ENCODE results near the gene ELOB. TPM values are rescaled to one million over a fixed set of nuclear protein-coding genes. Genes with fewer than 3 reads are reported as not detected.

ELOB gene
- total and polyA plus RNA-seq, 3 experiments from 2014 or later = 274 to 338 (median 322) TPM

GRCh38 chr16:2814551-2815298 lies 37.6 kb upstream of the ELOB start:
- H3K27me3 Mint-ChIP-seq = peaks cover 6 to 24% of the 10 kb centered on the region in 2 donors
- H3K36me3 Mint-ChIP-seq = peaks cover 0 to 2% (median 0%) of the 10 kb centered on the region in 3 donors
- Histone ChIP-seq H3K27ac (ENCODE audit: low read depth, low read length) (no peak overlapping the region), H3K36me3 (ENCODE audit: insufficient read depth, low read length) (no peaks in the 10 kb centered on the region), H3K9me3 (ENCODE audit: low read length) (no peaks in the 10 kb centered on the region), H3K27me3 (ENCODE audit: insufficient read depth, low read length, poor library complexity, severe bottlenecking) (peaks cover 8% of the 10 kb centered on the region), H3K4me1 (ENCODE audit: insufficient read depth, low read length) (no peaks in the 10 kb centered on the region), H3K4me3 (ENCODE audit: low read length) (no peak overlapping the region)
- H3K4me3 Mint-ChIP-seq = no peak overlapping the region
- no peak overlapping the region for H3K27ac Mint-ChIP-seq
- H3K4me1 Mint-ChIP-seq = peaks cover 0 to 2% (median 0%) of the 10 kb centered on the region in 3 donors
- peak in 1 of 5 donors; percentile 36 for DNase-seq
- no peaks in the 10 kb centered on the region for H3K9me3 Mint-ChIP-seq
- POLR2A ChIA-PET = no interaction called here
- CTCF ChIA-PET = no interaction called here

- H3K27me3 ChIP-seq (ENCODE audit: insufficient read depth, low read length, poor library complexity, severe bottlenecking) = peaks cover 8% of the 10 kb centered on the region
- Mint-ChIP-seq H3K9me3 (peaks cover 0 to 3% (median 0%) of the 10 kb centered on the region in 5 donors), H3K36me3 (peaks cover 0 to 5% (median 2%) of the 10 kb centered on the region in 3 donors), H3K4me1 (peaks cover 0 to 2% (median 0%) of the 10 kb centered on the region in 3 donors), H3K4me3 (no peak overlapping the region), H3K27ac (no peak overlapping the region), H3K27me3 (peaks cover 9 to 32% of the 10 kb centered on the region in 2 donors)
- ChIA-PET CTCF (no interaction called here), POLR2A (interaction anchor here (0.6 kb wide), 1 partner anchor 117 kb away, joined by 5 read pairs; no protein-coding TSS in a partner anchor)
- H3K4me3 ChIP-seq (ENCODE audit: low read length) = no peak overlapping the region
- H3K36me3 ChIP-seq (ENCODE audit: insufficient read depth, low read length) = no peaks in the 10 kb centered on the region
- peak in 1 of 5 donors; percentile 21 for DNase-seq
- no peaks in the 10 kb centered on the region for H3K9me3 ChIP-seq (ENCODE audit: low read length)
- no peaks in the 10 kb centered on the region for H3K4me1 ChIP-seq (ENCODE audit: insufficient read depth, low read length)
- no peak overlapping the region for H3K27ac ChIP-seq (ENCODE audit: low read depth, low read length)
These were observed 36.7 kb upstream of the ELOB start for GRCh38 chr16:2813771-2814221.

DNA sequence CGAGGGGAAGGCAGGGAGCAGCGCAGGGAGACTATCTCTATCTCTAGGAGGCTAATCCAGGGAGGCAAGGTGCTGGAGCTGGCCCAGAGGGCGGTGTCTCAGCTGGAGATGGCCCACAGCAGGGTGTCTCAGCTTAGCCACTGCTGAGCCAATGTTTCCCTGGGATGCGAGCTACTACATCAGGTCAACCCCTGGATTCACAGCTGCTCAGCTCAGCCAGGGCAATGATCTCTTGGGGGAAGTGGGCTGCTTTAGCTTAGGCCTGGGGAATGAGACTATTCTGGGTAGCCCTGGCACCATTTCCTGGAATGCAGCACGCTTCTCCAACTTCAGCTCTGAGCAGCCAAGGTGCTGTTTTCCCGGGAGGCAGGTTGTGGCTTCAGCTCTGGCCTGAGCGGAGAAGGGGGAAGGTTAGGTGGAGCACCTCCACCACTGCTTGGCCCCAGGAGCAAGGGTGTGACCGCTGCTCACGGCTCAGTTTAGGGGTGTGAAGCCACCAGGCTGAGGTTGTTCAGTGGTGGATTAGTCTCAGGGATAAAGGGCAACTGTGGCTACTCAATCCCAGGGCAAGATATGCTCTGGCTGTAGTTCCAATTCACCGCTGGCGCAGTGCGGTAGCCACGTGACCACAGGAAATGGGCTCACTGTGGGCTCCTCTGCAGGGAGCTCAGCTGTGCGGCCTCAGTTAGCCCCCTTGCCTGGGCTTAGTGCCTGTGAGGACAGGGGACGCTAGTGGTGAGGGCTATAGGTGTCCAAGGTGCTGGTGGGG lies 34.8 kb upstream of the ELOB start:
- ChIA-PET POLR2A (interaction anchor here (0.5 kb wide), 1 partner anchor 39 kb away, joined by 3 read pairs; no protein-coding TSS in a partner anchor), CTCF (interaction anchor here (1.1 kb wide), 1 partner anchor 11 kb away, joined by 3 read pairs; no protein-coding TSS in a partner anchor)
- Mint-ChIP-seq H3K27me3 (peaks cover 9 to 44% of the 10 kb centered on the region in 2 donors), H3K36me3 (peaks cover 0 to 6% (median 2%) of the 10 kb centered on the region in 3 donors), H3K27ac (no peak overlapping the region), H3K9me3 (peaks cover 0 to 3% (median 0%) of the 10 kb centered on the region in 5 donors), H3K4me3 (no peak overlapping the region), H3K4me1 (no peaks in the 10 kb centered on the region)
- H3K4me1 ChIP-seq (ENCODE audit: insufficient read depth, low read length) = no peaks in the 10 kb centered on the region
- H3K4me3 ChIP-seq (ENCODE audit: low read length) = no peak overlapping the region
- H3K27me3 ChIP-seq (ENCODE audit: insufficient read depth, low read length, poor library complexity, severe bottlenecking) = peaks cover 8% of the 10 kb centered on the region
- no peaks in the 10 kb centered on the region for H3K36me3 ChIP-seq (ENCODE audit: insufficient read depth, low read length)
- H3K9me3 ChIP-seq (ENCODE audit: low read length) = no peaks in the 10 kb centered on the region
- peak in 1 of 5 donors; percentile 38 for DNase-seq
- no peak overlapping the region for H3K27ac ChIP-seq (ENCODE audit: low read depth, low read length)

DNA sequence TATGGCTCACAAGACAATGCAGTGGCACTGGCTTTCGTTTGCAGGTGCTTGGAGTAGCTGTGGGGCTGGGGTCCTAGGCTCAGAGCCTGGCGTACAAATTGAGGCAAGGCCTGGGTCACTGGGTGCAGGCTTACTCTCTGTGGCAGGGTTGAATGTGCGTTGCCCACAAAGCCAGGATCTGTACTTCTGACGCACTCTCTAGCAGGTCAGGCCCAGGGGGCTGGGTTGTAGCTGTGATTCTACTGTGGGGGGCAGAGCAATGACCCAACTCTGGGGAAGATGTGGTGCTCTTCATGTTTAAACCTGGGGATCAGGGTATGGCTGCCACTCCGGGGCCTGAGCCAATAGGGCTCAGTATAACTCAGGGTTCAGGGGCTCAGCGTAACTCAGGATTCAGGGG lies 33.6 kb upstream of the ELOB start:
- Mint-ChIP-seq H3K4me3 (no peak overlapping the region), H3K36me3 (peaks cover 0 to 6% (median 2%) of the 10 kb centered on the region in 3 donors), H3K27me3 (peaks cover 9 to 53% of the 10 kb centered on the region in 2 donors), H3K4me1 (no peaks in the 10 kb centered on the region), H3K9me3 (peaks cover 0 to 3% (median 0%) of the 10 kb centered on the region in 5 donors), H3K27ac (no peak overlapping the region)
- Histone ChIP-seq H3K4me3 (ENCODE audit: low read length) (no peak overlapping the region), H3K36me3 (ENCODE audit: insufficient read depth, low read length) (no peaks in the 10 kb centered on the region), H3K27me3 (ENCODE audit: insufficient read depth, low read length, poor library complexity, severe bottlenecking) (peaks cover 8% of the 10 kb centered on the region), H3K27ac (ENCODE audit: low read depth, low read length) (no peak overlapping the region), H3K4me1 (ENCODE audit: insufficient read depth, low read length) (no peaks in the 10 kb centered on the region), H3K9me3 (ENCODE audit: low read length) (no peaks in the 10 kb centered on the region)
- ChIA-PET CTCF (no interaction called here), POLR2A (no interaction called here)
- DNase-seq = peak in 1 of 5 donors; percentile 9

DNA sequence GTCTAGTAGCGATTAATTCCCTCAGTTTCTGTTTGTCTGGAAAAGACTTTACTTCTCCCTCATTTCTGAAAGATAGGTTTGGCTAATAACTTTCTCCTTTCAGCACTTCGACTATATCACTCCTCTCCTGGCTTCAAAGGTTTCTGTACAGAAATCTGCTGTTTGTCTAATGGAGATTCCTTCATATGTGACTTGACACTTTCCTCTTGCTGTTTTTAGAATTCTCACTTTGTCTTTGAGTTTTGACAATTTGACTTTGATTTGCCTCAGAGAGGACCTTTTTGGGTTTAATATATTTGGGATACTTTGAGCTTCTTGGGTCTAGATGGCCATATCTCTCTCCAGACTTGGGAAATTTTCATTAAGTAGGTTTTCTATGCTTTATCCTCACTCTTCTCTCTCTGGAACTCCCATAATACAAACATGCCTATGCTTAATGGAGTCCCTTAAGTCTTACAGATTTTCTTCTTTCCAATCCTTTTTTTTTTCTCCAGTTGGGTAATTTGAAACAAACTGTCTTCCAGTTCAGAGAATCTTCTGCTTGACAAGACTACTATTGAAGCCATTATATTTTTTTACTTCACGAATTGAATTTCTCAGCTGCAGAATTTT lies 32.2 kb upstream of the ELOB start:
- ChIA-PET POLR2A (no interaction called here), CTCF (no interaction called here)
- peaks cover 8% of the 10 kb centered on the region for H3K27me3 ChIP-seq (ENCODE audit: insufficient read depth, low read length, poor library complexity, severe bottlenecking)
- Mint-ChIP-seq H3K36me3 (peaks cover 0 to 6% (median 2%) of the 10 kb centered on the region in 3 donors), H3K9me3 (peaks cover 0 to 3% (median 2%) of the 10 kb centered on the region in 5 donors), H3K27me3 (peaks cover 13 to 58% of the 10 kb centered on the region in 2 donors), H3K4me1 (no peaks in the 10 kb centered on the region), H3K27ac (no peak overlapping the region), H3K4me3 (no peak overlapping the region)
- H3K36me3 ChIP-seq (ENCODE audit: insufficient read depth, low read length) = no peaks in the 10 kb centered on the region
- DNase-seq = no peak
- no peak overlapping the region for H3K4me3 ChIP-seq (ENCODE audit: low read length)
- H3K4me1 ChIP-seq (ENCODE audit: insufficient read depth, low read length) = no peaks in the 10 kb centered on the region
- H3K9me3 ChIP-seq (ENCODE audit: low read length) = no peaks in the 10 kb centered on the region
- H3K27ac ChIP-seq (ENCODE audit: low read depth, low read length) = no peak overlapping the region

GRCh38 chr16:2808181-2808580 lies 31.1 kb upstream of the ELOB start:
- DNase-seq = peak in 1 of 5 donors; percentile 15
- Histone ChIP-seq H3K36me3 (ENCODE audit: insufficient read depth, low read length) (no peaks in the 10 kb centered on the region), H3K4me1 (ENCODE audit: insufficient read depth, low read length) (no peaks in the 10 kb centered on the region), H3K27ac (ENCODE audit: low read depth, low read length) (no peak overlapping the region), H3K27me3 (ENCODE audit: insufficient read depth, low read length, poor library complexity, severe bottlenecking) (peaks cover 8% of the 10 kb centered on the region), H3K9me3 (ENCODE audit: low read length) (no peaks in the 10 kb centered on the region), H3K4me3 (ENCODE audit: low read length) (no peak overlapping the region)
- ChIA-PET POLR2A (no interaction called here), CTCF (no interaction called here)
- no peak overlapping the region for H3K4me3 Mint-ChIP-seq
- H3K27me3 Mint-ChIP-seq = peaks cover 13 to 55% of the 10 kb centered on the region in 2 donors
- H3K27ac Mint-ChIP-seq = peak overlapping the region in 1 of 8 donors; percentile 36
- peaks cover 0 to 6% (median 2%) of the 10 kb centered on the region in 3 donors for H3K36me3 Mint-ChIP-seq
- H3K4me1 Mint-ChIP-seq = no peaks in the 10 kb centered on the region
- peaks cover 3 to 10% (median 4%) of the 10 kb centered on the region in 5 donors for H3K9me3 Mint-ChIP-seq

DNA sequence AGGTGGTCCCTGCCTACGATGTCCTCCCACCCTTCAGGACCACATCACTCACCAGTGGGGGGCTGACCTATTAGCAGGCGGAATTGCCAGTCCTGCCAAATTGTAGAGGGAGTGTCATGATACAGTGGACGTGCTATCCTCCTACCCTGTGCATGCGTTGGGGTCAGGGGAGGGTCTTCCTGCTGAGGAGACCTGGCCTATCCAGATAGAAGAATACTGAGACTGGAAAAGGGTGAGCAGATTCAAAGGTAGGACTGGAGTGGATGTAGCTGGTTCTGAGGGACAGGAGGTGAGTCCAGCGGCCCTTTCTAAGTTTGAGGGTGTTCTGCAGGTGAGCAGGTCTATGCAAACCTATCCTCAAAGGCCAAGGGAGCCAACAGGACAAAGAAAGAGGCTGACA lies 29.2 kb upstream of the ELOB start:
- Histone ChIP-seq H3K9me3 (ENCODE audit: low read length) (no peaks in the 10 kb centered on the region), H3K4me1 (ENCODE audit: insufficient read depth, low read length) (no peaks in the 10 kb centered on the region), H3K36me3 (ENCODE audit: insufficient read depth, low read length) (no peaks in the 10 kb centered on the region), H3K4me3 (ENCODE audit: low read length) (no peak overlapping the region), H3K27me3 (ENCODE audit: insufficient read depth, low read length, poor library complexity, severe bottlenecking) (no peaks in the 10 kb centered on the region), H3K27ac (ENCODE audit: low read depth, low read length) (no peak overlapping the region)
- DNase-seq = peak in 1 of 5 donors; percentile 6
- H3K4me1 Mint-ChIP-seq = no peaks in the 10 kb centered on the region
- H3K27me3 Mint-ChIP-seq = peaks cover 13 to 48% of the 10 kb centered on the region in 2 donors
- no peak overlapping the region for H3K4me3 Mint-ChIP-seq
- H3K27ac Mint-ChIP-seq = no peak overlapping the region
- H3K36me3 Mint-ChIP-seq = peaks cover 0 to 6% (median 2%) of the 10 kb centered on the region in 3 donors
- POLR2A ChIA-PET = interaction anchor here (0.7 kb wide), 1 partner anchor 60 kb away, joined by 3 read pairs; no protein-coding TSS in a partner anchor
- CTCF ChIA-PET = no interaction called here
- H3K9me3 Mint-ChIP-seq = peaks cover 3 to 10% (median 4%) of the 10 kb centered on the region in 5 donors
